Embryonic facial prominence (tissue), 1 donor: Measurements from ENCODE around the gene PLBD2.

Experiments used
- DNase-seq: peaks from one replicate; pipeline ENCODE4 v3.0.0-alpha.2; 2016; ENCODE audit errors: extremely low spot score

The PLBD2 gene

GRCh38 chr12:113369391-113369985 is 11.1 kb downstream of the PLBD2 start:
- DNase-seq = no peak

- no peak for DNase-seq
These were observed 12.7 kb downstream of the PLBD2 start for GRCh38 chr12:113370923-113371682.

GRCh38 chr12:113371808-113372207 is 13.4 kb downstream of the PLBD2 start:
- DNase-seq = no peak

GRCh38 chr12:113372371-113372770 is 14.0 kb downstream of the PLBD2 start:
- DNase-seq = no peak

- DNase-seq = no peak
These were observed 15.1 kb downstream of the PLBD2 start for GRCh38 chr12:113373440-113373839.

GRCh38 chr12:113373969-113374368 is 15.6 kb downstream of the PLBD2 start:
- DNase-seq = no peak

- DNase-seq = no peak
These were observed 16.5 kb downstream of the PLBD2 start for GRCh38 chr12:113374823-113375428.

- DNase-seq = no peak
These were observed 19.9 kb downstream of the PLBD2 start for GRCh38 chr12:113378291-113378690.

GRCh38 chr12:113381220-113381619 is 22.8 kb downstream of the PLBD2 start:
- no peak for DNase-seq

GRCh38 chr12:113382206-113382605 is 23.8 kb downstream of the PLBD2 start:
- DNase-seq = no peak

- DNase-seq = no peak
These were observed 26.4 kb downstream of the PLBD2 start for GRCh38 chr12:113384778-113385177.

GRCh38 chr12:113385282-113385882 is 27.0 kb downstream of the PLBD2 start:
- DNase-seq = no peak

- DNase-seq = no peak
These were observed 28.6 kb downstream of the PLBD2 start for GRCh38 chr12:113386866-113387566.

- DNase-seq = no peak
These were observed 29.2 kb downstream of the PLBD2 start for GRCh38 chr12:113387631-113388030.

- DNase-seq = no peak
These were observed 30.0 kb downstream of the PLBD2 start for GRCh38 chr12:113388351-113388750.

GRCh38 chr12:113390064-113391043 is 32.0 kb downstream of the PLBD2 start:
- no peak for DNase-seq

GRCh38 chr12:113391145-113391544 is 32.8 kb downstream of the PLBD2 start:
- DNase-seq = no peak

GRCh38 chr12:113391650-113392337 is 33.4 kb downstream of the PLBD2 start:
- no peak for DNase-seq

GRCh38 chr12:113392520-113392919 is 34.1 kb downstream of the PLBD2 start:
- no peak for DNase-seq

- no peak for DNase-seq
These were observed 34.7 kb downstream of the PLBD2 start for GRCh38 chr12:113392988-113393579.
